Tibial nerve (tissue), 4 donors: ENCODE results near the gene FAM228B. TPM values are rescaled to one million over a fixed set of nuclear protein-coding genes. Genes with fewer than 3 reads are reported as not detected.

Source experiments
- DNase-seq, 2 donors: peaks; one replicate each; pipeline ENCODE4 v3.0.0-alpha.2; 2019; ENCODE audit warnings: low spot score in 2 of 2
- H3K27ac ChIP-seq, 4 donors: fragments of 200-600 bp; sonication (generic) in 3 of 4; one replicate each; pipeline ENCODE4 v1.5.1; 2017 to 2019; ENCODE audit warnings: mild to moderate bottlenecking in 1 of 4
- H3K27me3 ChIP-seq, 2 donors: fragments of 200-600 bp; sonication (generic) in 1 of 2; one replicate each; pipeline versions ENCODE4 v1.5.1 to v1.6.0; 2017 to 2019
- H3K36me3 ChIP-seq, 3 donors: fragments of 200-600 bp; sonication (generic); one replicate each; pipeline ENCODE4 v1.5.1; 2018 to 2019
- H3K4me1 ChIP-seq, 4 donors: fragments of 200-600 bp; sonication (generic) in 3 of 4; one replicate each; pipeline ENCODE4 v1.5.1; 2017 to 2019
- H3K4me3 ChIP-seq, 4 donors: fragments of 200-600 bp; sonication (generic) in 3 of 4; one replicate each; pipeline ENCODE4 v1.5.1; 2017 to 2019; ENCODE audit warnings: mild to moderate bottlenecking in 1 of 4, moderate library complexity in 1 of 4
- H3K9me3 ChIP-seq, 4 donors: fragments of 200-600 bp; sonication (generic) in 3 of 4; one replicate each; pipeline ENCODE4 v1.5.1; 2017 to 2019
- CTCF ChIP-seq, 5 experiments: fragments of 200-600 bp in 3 of 5; fragments of 450-650 bp in 2 of 5; sonication (generic) in 3 of 5; IDR thresholded peaks; one replicate each; pipeline ENCODE4 v1.5.1; 2016 to 2019; ENCODE audit warnings: antibody characterized with exemption in 5 of 5, mild to moderate bottlenecking in 3 of 5, moderate library complexity in 2 of 5
- EP300 ChIP-seq, 2 donors: sonication (generic); formaldehyde crosslinking; IDR thresholded peaks; one replicate each; pipeline ENCODE4 v1.6.1; 2017; ENCODE audit warnings: antibody characterized with exemption in 2 of 2, mild to moderate bottlenecking in 1 of 2
- POLR2A ChIP-seq, 2 donors: fragments of 450-650 bp; IDR thresholded peaks; one replicate each; pipeline ENCODE4 v1.6.1; 2017; ENCODE audit warnings: antibody characterized with exemption in 2 of 2, mild to moderate bottlenecking in 2 of 2, moderate library complexity in 2 of 2
- whole genome bisulfite sequencing, 2 donors: methylation state at CpG; one replicate each; pipeline ENCODE4 v1.1.5; 2018; 5-methylcytosine and 5-hydroxymethylcytosine counted together
- total RNA-seq, 4 donors: library from RNA; depleted of rRNA; stranded (reverse); fragments of >200 nt; gene quantifications; one replicate each; pipeline ENCODE4 v1.1.0, GENCODE V29; 2016

The FAM228B gene
- total RNA-seq, 4 donors from 2014 or later = 37.7 to 68.6 (median 46.6) TPM

GRCh38 chr2:24182507-24182906 is 59.2 kb downstream of the FAM228B start:
- peaks cover 0 to 11% (median 0%) of the 10 kb centered on the region in 4 donors for H3K9me3 ChIP-seq
- TF ChIP-seq EP300 (IDR thresholded peaks at IDR 0.05) (no peak), CTCF (IDR thresholded peaks at IDR 0.05) (no peak), POLR2A (IDR thresholded peaks at IDR 0.05) (no peak)
- H3K4me1 ChIP-seq = no peaks in the 10 kb centered on the region
- no peaks in the 10 kb centered on the region for H3K27me3 ChIP-seq
- peaks cover 0 to 14% (median 0%) of the 10 kb centered on the region in 3 donors for H3K36me3 ChIP-seq
- no peak overlapping the region for H3K27ac ChIP-seq
- H3K4me3 ChIP-seq = no peak overlapping the region
- WGBS, 2 donors = 84 to 92% methylated on average over 7 of the region's 7 CpGs
- no peak for DNase-seq

GRCh38 chr2:24183366-24184069 is 60.2 kb downstream of the FAM228B start:
- peaks cover 0 to 12% (median 0%) of the 10 kb centered on the region in 4 donors for H3K9me3 ChIP-seq
- no peak for DNase-seq
- WGBS, 2 donors = 78 to 83% methylated on average over 6 of the region's 6 CpGs
- H3K27ac ChIP-seq = no peak overlapping the region
- H3K36me3 ChIP-seq = peaks cover 0 to 22% (median 0%) of the 10 kb centered on the region in 3 donors
- H3K4me1 ChIP-seq = no peaks in the 10 kb centered on the region
- TF ChIP-seq EP300 (IDR thresholded peaks at IDR 0.05) = no peak
- H3K27me3 ChIP-seq = no peaks in the 10 kb centered on the region
- no peak overlapping the region for H3K4me3 ChIP-seq

GRCh38 chr2:24189551-24189950 is 66.3 kb downstream of the FAM228B start:
- TF ChIP-seq CTCF (IDR thresholded peaks at IDR 0.05) = no peak
- no peak for TF ChIP-seq EP300 (IDR thresholded peaks at IDR 0.05)
- TF ChIP-seq POLR2A (IDR thresholded peaks at IDR 0.05) = no peak
- 78 to 84% methylated on average over 10 of the region's 10 CpGs for WGBS, 2 donors
- H3K9me3 ChIP-seq = peaks cover 0 to 12% (median 0%) of the 10 kb centered on the region in 4 donors
- H3K36me3 ChIP-seq = peaks cover 0 to 52% (median 0%) of the 10 kb centered on the region in 3 donors
- no peaks in the 10 kb centered on the region for H3K4me1 ChIP-seq
- H3K4me3 ChIP-seq = no peak overlapping the region
- no peak for DNase-seq
- H3K27ac ChIP-seq = no peak overlapping the region
- H3K27me3 ChIP-seq = no peaks in the 10 kb centered on the region

GRCh38 chr2:24190503-24190902 is 67.2 kb downstream of the FAM228B start:
- Histone ChIP-seq H3K36me3 (peaks cover 0 to 47% (median 0%) of the 10 kb centered on the region in 3 donors), H3K9me3 (peaks cover 0 to 8% (median 0%) of the 10 kb centered on the region in 4 donors), H3K4me1 (no peaks in the 10 kb centered on the region), H3K27ac (no peak overlapping the region), H3K27me3 (no peaks in the 10 kb centered on the region), H3K4me3 (no peak overlapping the region)
- 82 to 85% methylated on average over 9 of the region's 9 CpGs for WGBS, 2 donors
- no peak for DNase-seq
- no peak for TF ChIP-seq POLR2A (IDR thresholded peaks at IDR 0.05)
- TF ChIP-seq EP300 (IDR thresholded peaks at IDR 0.05) = no peak
- no peak for TF ChIP-seq CTCF (IDR thresholded peaks at IDR 0.05)

GRCh38 chr2:24191156-24191555 is 67.9 kb downstream of the FAM228B start:
- H3K36me3 ChIP-seq = peaks cover 0 to 42% (median 0%) of the 10 kb centered on the region in 3 donors
- H3K4me3 ChIP-seq = no peak overlapping the region
- no peak for DNase-seq
- 88 to 90% methylated on average over 9 of the region's 9 CpGs for WGBS, 2 donors
- H3K9me3 ChIP-seq = peaks cover 0 to 3% (median 0%) of the 10 kb centered on the region in 4 donors
- TF ChIP-seq POLR2A (IDR thresholded peaks at IDR 0.05) (no peak), CTCF (IDR thresholded peaks at IDR 0.05) (no peak), EP300 (IDR thresholded peaks at IDR 0.05) (no peak)
- no peaks in the 10 kb centered on the region for H3K27me3 ChIP-seq
- no peak overlapping the region for H3K27ac ChIP-seq
- no peaks in the 10 kb centered on the region for H3K4me1 ChIP-seq
